Measurements from ENCODE around the gene TP53RK.

GRCh38 chr20:46638134-46638897 lies 50.9 kb downstream of the TP53RK start:
- TF ChIP-seq CCAR2 (optimal IDR thresholded peaks at IDR 0.05; ENCODE audit: low read depth, low read length) (peak; percentile 92), HDAC6 (IDR thresholded peaks at IDR 0.05; ENCODE audit: low read depth, low read length) (no peak), FUBP1 (CRISPR knock-in tag; IDR thresholded peaks at IDR 0.05; ENCODE audit: borderline replicate concordance) (0 out of 2 replicates have a peak, but pooled peaks have one; percentile 54), ZNF609 (CRISPR knock-in tag; IDR thresholded peaks at IDR 0.05; ENCODE audit: borderline replicate concordance) (peak; percentile 82; the same call in 1 of the 2 replicates), POLR2A (IDR thresholded peaks at IDR 0.05; ENCODE audit: insufficient read depth in 1 of 2, low read depth in 2 of 2, low read length in 2 of 2) (peak in 1 of 2 experiments; percentile 42; a peak in 1 of 4 replicates), RAD21 (CRISPR knock-in tag; IDR thresholded peaks at IDR 0.05) (peak; percentile 57), ZNF263 (CRISPR knock-in tag; IDR thresholded peaks at IDR 0.05) (peak; percentile 49; the same call in 1 of the 2 replicates), EZH2 (conservative IDR thresholded peaks at IDR 0.05; ENCODE audit: low read depth, low read length) (no peak), TGIF2 (CRISPR knock-in tag; IDR thresholded peaks at IDR 0.05) (peak; percentile 77), FOXK1 (CRISPR knock-in tag; IDR thresholded peaks at IDR 0.05; ENCODE audit: borderline replicate concordance, low read depth) (no peak), HES4 (CRISPR knock-in tag; IDR thresholded peaks at IDR 0.05; ENCODE audit: borderline replicate concordance) (no peak), THRA (CRISPR knock-in tag; IDR thresholded peaks at IDR 0.05; ENCODE audit: borderline replicate concordance) (0 out of 2 replicates have a peak, but pooled peaks have one; percentile 42), USF2 (IDR thresholded peaks at IDR 0.05; ENCODE audit: low read depth, low read length) (no peak), USF2 (CRISPR knock-in tag; IDR thresholded peaks at IDR 0.05; ENCODE audit: borderline replicate concordance) (no peak), KDM4B (CRISPR knock-in tag; IDR thresholded peaks at IDR 0.05) (no peak; the same call in 1 of the 2 replicates)

All from HepG2 (cell line).